ENCODE measurements around the gene TSHR.

TSHR gene

GRCh38 chr14:80958226-80958625 is 2.8 kb downstream of the TSHR start:
- in situ Hi-C loops (cut with MboI; ENCODE audit: low sequenced_read_pairs, unreplicated experiment), result loop anchor here (10.0 kb wide), 1 partner anchor 207 kb away; no protein-coding TSS in a partner anchor
- TF ChIP-seq, protein P1, sequence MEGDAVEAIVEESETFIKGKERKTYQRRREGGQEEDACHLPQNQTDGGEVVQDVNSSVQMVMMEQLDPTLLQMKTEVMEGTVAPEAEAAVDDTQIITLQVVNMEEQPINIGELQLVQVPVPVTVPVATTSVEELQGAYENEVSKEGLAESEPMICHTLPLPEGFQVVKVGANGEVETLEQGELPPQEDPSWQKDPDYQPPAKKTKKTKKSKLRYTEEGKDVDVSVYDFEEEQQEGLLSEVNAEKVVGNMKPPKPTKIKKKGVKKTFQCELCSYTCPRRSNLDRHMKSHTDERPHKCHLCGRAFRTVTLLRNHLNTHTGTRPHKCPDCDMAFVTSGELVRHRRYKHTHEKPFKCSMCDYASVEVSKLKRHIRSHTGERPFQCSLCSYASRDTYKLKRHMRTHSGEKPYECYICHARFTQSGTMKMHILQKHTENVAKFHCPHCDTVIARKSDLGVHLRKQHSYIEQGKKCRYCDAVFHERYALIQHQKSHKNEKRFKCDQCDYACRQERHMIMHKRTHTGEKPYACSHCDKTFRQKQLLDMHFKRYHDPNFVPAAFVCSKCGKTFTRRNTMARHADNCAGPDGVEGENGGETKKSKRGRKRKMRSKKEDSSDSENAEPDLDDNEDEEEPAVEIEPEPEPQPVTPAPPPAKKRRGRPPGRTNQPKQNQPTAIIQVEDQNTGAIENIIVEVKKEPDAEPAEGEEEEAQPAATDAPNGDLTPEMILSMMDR (IDR thresholded peaks at IDR 0.05; ENCODE audit: borderline replicate concordance, control extremely low read depth, extremely low read depth, insufficient read depth, missing control alignments), result no peak
- DNase-seq (ENCODE audit: low spot score), result no peak

DNA sequence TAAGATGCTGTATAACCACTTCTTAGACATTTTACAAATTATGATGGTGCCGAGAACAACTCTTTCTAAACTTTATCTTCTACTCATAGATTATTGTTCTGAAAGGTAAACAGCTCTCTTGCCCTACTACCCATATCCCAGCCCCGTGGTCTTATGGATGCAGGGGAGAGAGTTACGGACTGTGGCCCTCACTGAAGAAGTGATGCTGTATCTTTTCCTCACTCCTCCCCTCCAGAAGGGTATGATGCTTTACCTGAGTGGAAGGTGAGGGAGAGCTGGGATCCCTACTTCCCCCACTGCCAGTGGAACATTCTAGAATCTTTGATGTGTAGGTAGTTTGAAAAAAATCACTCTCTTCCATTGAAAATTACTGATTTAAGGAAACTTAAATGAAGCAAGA is 3.5 kb downstream of the TSHR start:
- TF ChIP-seq, protein P1 (IDR thresholded peaks at IDR 0.05; ENCODE audit: borderline replicate concordance, control extremely low read depth, extremely low read depth, insufficient read depth, missing control alignments), result no peak
- in situ Hi-C loops (cut with MboI; ENCODE audit: low sequenced_read_pairs, unreplicated experiment), result loop anchor here (10.0 kb wide), 1 partner anchor 206 kb away; no protein-coding TSS in a partner anchor
- no peak for DNase-seq (ENCODE audit: low spot score)

DNA sequence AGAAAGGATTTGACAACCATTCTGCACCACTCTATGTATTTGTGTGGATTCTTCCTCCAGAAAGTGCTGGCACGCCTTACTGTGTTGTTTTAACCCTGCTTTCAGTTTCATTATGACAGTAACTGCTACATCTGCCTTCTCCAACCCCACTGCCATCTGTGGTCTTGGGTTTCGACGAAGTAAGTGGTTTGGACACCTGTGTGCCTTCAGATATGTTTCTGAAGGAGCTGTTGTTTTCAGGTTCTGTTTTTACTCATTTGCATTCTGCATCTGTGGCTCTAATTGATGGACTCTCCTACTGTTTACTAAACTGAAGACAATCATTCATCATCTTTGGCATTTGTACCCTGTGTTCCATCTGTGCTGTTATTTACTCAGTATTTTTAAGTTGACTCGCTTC is 4.1 kb downstream of the TSHR start:
- peak; percentile 56 for DNase-seq (ENCODE audit: low spot score)
- in situ Hi-C loops (cut with MboI; ENCODE audit: low sequenced_read_pairs, unreplicated experiment), result loop anchor here (10.0 kb wide), 1 partner anchor 205 kb away; no protein-coding TSS in a partner anchor
- TF ChIP-seq, protein P1 (IDR thresholded peaks at IDR 0.05; ENCODE audit: borderline replicate concordance, control extremely low read depth, extremely low read depth, insufficient read depth, missing control alignments), result no peak

DNA sequence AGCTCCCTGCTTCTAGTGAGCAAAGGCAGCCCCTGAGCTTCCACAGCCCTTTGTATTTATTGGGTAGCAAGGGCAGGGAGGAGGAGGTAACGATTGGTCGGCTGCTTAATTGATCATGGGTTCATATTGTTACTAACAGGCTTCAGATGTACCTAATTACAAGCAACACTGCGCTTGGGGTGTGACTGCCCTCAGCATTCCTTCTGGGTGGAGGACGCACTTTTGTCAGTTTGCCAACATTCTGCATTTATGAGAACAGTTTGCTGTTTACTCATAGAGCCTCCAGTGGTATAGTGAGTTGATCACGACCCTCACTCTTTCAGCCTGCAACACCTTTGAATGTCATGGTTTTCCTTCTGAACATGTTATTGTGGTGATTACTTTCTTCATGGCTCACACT is 9.6 kb downstream of the TSHR start:
- TF ChIP-seq, protein P1 (IDR thresholded peaks at IDR 0.05; ENCODE audit: borderline replicate concordance, control extremely low read depth, extremely low read depth, insufficient read depth, missing control alignments), result no peak
- no peak for DNase-seq (ENCODE audit: low spot score)
- in situ Hi-C loops (cut with MboI; ENCODE audit: low sequenced_read_pairs, unreplicated experiment), result no loop called here

DNA sequence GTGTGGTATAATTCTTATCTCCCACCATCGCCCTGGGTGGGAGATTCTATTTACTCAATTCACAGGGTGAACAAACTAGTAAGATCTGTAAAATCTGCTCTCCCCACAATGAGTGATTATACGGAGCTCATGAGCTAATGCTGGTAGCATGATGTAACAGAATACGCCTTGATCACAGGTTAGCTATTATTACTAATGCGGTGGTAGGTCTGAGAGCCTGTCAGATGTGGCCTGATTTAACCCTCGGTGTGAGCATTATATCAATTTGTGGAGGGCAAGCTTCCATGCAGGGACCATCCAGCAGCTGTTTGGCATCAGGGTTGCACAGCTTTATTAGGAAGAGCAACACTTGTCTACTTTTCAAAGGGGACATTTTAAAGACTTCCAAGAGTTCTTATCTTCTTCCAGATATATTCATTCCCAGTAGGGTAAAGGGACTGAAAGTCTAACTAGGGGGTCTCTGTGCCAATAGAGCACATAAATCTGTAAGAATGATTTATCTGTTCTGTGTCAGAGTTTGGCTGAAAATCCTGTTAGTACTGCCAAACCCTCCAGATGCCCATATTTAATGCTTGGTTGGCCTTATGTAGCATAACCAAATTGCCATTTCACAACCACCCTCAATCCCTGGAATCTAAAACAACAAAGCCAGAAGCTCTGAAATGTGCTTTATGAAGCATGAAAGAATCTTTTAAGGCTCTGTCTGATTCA is 18.7 kb downstream of the TSHR start:
- in situ Hi-C loops (cut with MboI; ENCODE audit: low sequenced_read_pairs, unreplicated experiment), result no loop called here
- TF ChIP-seq, protein P1 (IDR thresholded peaks at IDR 0.05; ENCODE audit: borderline replicate concordance, control extremely low read depth, extremely low read depth, insufficient read depth, missing control alignments), result no peak

DNA sequence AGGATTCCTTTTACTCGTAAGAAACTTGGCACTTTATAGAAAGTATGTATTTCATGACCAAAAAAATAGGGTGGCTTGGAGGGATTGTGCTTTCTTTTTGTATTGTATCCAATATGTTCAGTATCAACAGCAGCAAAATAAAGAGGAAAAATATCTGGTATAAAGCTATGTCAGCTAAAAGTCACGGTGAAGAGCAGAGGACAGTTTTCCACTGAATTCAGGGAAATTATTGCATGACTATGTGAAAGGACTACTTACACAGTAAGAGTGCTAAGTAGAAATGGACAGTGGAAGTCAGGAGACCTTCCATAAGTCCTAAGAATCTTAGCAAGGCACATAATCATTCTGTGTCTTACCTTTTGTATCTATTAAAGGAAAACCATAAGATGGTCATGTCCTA is 19.3 kb downstream of the TSHR start:
- in situ Hi-C loops (cut with MboI; ENCODE audit: low sequenced_read_pairs, unreplicated experiment), result loop anchor here (25.0 kb wide), 1 partner anchor 488 kb away; no protein-coding TSS in a partner anchor
- TF ChIP-seq, protein P1 (IDR thresholded peaks at IDR 0.05; ENCODE audit: borderline replicate concordance, control extremely low read depth, extremely low read depth, insufficient read depth, missing control alignments), result no peak
- no peak for DNase-seq (ENCODE audit: low spot score)

More for the DNA sequence above, 18.7 kb downstream of the TSHR start:
- DNase-seq (ENCODE audit: low spot score), result no peak

Measured in GM13976 (cell line).